ENCODE measurements around the gene SOWAHB.
"Not testable (repeated sequence)": the region's sequence is repeated elsewhere in the genome, so short reads cannot be mapped to it uniquely, and the experiment has no call there.

The SOWAHB gene

GRCh38 chr4:76894537-76895255 lies 3.2 kb downstream of the SOWAHB start:
- no peak for DNase-seq (ENCODE audit: low spot score)

- no peak for DNase-seq (ENCODE audit: low spot score)
These were observed 5.3 kb downstream of the SOWAHB start for GRCh38 chr4:76892601-76893000.

- DNase-seq (ENCODE audit: low spot score) = no peak
These were observed 5.9 kb downstream of the SOWAHB start for GRCh38 chr4:76892001-76892400.

- DNase-seq (ENCODE audit: low spot score) = no peak
These were observed 11.0 kb downstream of the SOWAHB start for GRCh38 chr4:76886848-76887441.

GRCh38 chr4:76886214-76886613 lies 11.7 kb downstream of the SOWAHB start:
- DNase-seq (ENCODE audit: low spot score) = no peak

GRCh38 chr4:76883147-76883546 lies 14.8 kb downstream of the SOWAHB start:
- DNase-seq (ENCODE audit: low spot score) = no peak

- no peak for DNase-seq (ENCODE audit: low spot score)
These were observed 15.3 kb downstream of the SOWAHB start for GRCh38 chr4:76882630-76883029.

- DNase-seq (ENCODE audit: low spot score) = no peak
These were observed 16.6 kb downstream of the SOWAHB start for GRCh38 chr4:76881375-76881774.

GRCh38 chr4:76879731-76880364 lies 18.1 kb downstream of the SOWAHB start:
- DNase-seq (ENCODE audit: low spot score) = no peak

GRCh38 chr4:76878641-76879165 lies 19.2 kb downstream of the SOWAHB start:
- not testable (repeated sequence) for DNase-seq (ENCODE audit: low spot score)

- DNase-seq (ENCODE audit: low spot score) = no peak
These were observed 23.8 kb downstream of the SOWAHB start for GRCh38 chr4:76874176-76874575.

- DNase-seq (ENCODE audit: low spot score) = no peak
These were observed 24.4 kb downstream of the SOWAHB start for GRCh38 chr4:76873495-76873894.

GRCh38 chr4:76872556-76872955 lies 25.4 kb downstream of the SOWAHB start:
- no peak for DNase-seq (ENCODE audit: low spot score)

- DNase-seq (ENCODE audit: low spot score) = not testable (repeated sequence)
These were observed 29.2 kb downstream of the SOWAHB start for GRCh38 chr4:76868780-76869179.

GRCh38 chr4:76867880-76868655 lies 29.9 kb downstream of the SOWAHB start:
- no peak for DNase-seq (ENCODE audit: low spot score)

GRCh38 chr4:76867377-76867776 lies 30.6 kb downstream of the SOWAHB start:
- DNase-seq (ENCODE audit: low spot score) = no peak

- no peak for DNase-seq (ENCODE audit: low spot score)
These were observed 31.3 kb downstream of the SOWAHB start for GRCh38 chr4:76866641-76867040.

GRCh38 chr4:76858319-76858718 lies 39.6 kb downstream of the SOWAHB start:
- no peak for DNase-seq (ENCODE audit: low spot score)

- DNase-seq (ENCODE audit: low spot score) = no peak
These were observed 40.9 kb downstream of the SOWAHB start for GRCh38 chr4:76857074-76857409.

- peak; percentile 5 for DNase-seq (ENCODE audit: low spot score)
These were observed 41.5 kb downstream of the SOWAHB start for GRCh38 chr4:76856243-76857073.

- no peak for DNase-seq (ENCODE audit: low spot score)
These were observed 43.1 kb downstream of the SOWAHB start for GRCh38 chr4:76854858-76855257.

- DNase-seq (ENCODE audit: low spot score) = no peak
These were observed 46.6 kb downstream of the SOWAHB start for GRCh38 chr4:76851375-76851774.
